Measurements from ENCODE around the gene QRFP.

Gene QRFP

DNA sequence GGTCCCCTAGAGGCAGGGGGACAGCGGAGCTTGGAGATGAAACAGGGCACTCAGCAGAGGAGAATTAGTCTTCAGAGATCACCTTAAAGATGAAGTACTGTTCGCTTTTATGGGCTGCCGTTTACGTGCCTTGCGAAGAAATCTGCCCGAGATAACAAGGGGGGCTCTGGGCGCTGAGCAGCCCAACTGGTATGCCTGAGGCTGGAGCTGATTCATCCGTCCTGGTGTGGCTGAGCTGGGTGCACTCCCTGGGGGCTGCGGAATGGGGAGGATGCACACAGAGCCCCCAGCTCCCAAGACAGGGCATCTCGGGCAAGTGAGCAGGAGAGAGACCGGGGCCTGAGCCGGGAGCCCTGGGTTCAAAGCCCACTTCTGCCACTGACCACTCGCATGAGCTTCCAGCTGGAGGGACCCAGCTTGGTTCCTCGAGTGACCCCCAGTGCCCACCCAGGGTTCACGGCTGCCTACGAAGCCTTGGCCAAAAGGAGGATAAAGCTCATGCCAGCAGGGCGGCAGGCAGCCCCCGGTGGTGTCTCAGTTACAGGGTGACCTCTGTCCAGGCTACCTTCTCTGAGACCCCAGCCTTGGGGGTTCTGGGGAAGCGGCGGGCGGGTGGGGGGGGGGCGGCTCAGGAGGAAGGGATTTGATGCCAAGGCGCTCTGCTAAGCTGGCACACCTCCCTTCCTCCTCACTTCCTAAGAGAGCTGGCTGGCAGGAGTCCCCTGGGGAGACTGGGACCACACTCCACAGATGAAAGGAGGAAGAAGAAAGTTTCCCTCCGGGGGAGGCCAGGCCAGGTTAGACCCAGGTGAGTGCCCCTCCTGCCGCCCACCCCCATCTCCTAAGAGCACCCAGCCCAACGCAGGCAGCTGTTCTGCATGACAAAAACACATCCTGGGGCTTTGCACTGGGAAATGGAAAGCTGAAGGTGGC is 36.8 kb upstream of the QRFP start:
- DNase-seq, result no peak

DNA sequence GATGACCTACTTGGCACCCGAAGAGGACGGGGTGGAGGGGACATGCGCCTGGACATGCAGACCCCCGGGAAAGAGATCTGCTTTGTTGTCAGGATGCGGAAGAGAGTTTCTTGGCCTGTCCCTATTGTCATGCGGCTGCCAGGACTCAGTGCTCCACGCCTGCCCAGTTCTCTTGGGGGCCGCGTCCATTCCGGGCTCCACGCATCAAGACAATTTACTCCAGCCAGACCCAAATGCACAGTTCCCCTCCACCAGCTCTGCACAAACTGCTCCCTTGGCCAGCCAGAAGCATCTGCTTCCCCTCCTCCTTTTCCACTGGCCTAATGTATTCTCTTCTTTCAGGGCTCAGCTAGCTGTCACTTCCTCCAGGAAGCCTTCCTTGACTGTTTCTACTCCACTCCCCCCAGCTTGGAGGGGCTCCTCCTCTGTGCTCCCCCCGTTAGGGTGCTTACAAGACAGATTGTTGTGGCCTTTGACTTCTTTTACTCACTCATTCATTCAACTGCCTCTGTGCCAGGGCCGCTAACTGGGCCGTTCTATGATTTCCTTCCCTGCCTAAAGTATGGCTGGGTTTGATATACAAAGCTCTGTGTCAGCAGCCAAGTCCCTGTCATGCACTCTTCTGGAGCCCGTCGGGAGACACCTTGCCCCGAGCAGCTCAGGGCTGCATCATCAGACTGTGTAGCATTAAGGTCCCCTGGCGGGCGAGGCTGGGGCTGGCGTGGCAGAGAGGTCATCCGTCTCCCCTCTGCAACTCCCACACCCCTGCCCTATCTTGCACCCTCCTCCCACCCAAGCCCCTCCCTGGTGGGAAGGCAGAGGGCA is 35.9 kb upstream of the QRFP start:
- no peak for DNase-seq

DNA sequence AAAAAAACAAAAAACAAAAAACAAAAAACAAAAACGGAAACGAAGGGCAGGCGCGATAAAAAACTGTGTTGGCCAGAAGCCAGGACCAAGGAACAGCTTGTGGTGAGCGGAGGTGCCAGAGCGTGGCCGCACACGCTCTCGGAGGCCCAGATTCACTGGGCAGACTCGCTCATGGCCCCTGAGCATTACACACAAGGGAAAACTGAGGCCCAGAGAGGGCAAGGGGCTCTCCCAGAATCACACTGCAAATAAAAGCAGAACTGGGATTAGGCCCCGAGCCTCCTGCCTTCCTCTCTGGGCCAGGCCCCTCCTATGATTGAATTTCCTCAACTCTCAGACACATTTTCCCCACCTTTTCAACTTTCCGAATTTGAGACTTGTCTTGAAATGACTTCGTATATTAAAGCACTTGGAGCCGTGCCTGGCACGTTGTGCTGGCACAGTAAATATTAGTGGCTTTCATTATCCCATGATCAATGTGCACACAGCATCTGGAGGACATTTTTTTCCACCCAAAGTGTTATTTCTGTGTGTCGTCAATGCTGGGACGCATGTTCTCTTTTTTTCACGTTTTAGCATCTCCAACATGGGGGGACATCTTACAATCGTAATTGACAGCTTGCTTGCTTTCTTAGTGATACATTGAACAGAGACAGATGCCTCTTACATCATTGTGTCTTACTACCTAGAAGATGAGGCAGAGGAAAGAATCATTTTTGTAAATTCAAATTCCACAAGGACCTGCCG is 35.1 kb upstream of the QRFP start:
- DNase-seq, result no peak

DNA sequence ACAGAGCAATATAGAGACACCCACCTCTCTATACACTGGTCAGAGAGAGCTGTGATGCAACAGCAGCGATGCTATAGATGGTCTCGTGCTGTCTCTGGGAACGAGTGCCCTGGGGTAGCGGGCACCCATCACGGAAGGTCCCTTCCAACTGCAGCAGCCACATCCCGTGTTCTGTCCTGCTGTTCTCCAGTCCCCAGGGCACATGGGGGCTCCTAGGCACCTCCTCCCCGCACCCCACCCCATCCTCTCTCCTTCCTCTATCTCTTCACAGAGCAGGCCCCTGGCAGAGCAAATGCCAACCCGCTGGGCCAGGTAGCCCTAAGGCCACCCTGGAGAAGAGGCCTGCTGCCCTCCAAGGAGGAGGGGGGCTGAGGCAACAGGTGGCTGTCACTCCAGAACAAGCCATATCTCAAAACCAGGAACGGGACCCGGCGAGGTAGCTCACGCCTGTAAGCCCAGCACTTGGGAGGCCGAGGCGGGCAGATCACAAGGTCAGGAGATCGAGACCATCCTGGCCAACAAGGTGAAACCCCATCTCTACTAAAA is 34.3 kb upstream of the QRFP start:
- DNase-seq, result no peak

DNA sequence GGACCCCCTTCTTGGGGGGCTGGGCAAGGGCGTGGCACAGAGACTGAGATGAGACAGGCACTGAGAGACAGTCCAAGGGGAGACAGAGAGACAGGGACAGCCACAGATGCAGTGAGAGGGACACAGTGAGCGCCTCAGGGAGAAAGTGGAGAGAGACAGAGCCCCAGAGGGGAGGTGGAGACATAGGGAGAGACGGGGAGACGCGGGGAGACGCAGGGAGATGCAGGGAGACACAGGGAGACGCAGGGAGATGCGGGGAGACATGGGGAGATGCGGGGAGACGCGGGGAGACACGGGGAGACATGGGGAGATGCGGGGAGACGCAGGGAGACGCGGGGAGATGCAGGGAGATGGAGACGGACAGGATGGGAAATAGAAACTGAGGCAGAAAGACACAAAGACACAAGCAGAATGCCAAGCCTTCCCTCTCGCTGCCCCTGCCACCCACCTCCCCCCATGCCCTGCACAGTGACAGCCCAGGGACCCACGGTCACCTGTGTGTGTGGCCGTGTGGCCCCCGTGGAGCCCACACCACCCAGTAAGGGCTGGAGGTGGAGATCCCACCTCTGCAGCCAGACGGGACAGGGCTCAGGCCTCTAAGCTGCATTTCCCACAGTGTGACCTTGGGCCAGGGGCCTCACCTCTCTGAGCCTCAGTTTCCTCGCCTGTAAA is 33.7 kb upstream of the QRFP start:
- DNase-seq, result no peak

DNA sequence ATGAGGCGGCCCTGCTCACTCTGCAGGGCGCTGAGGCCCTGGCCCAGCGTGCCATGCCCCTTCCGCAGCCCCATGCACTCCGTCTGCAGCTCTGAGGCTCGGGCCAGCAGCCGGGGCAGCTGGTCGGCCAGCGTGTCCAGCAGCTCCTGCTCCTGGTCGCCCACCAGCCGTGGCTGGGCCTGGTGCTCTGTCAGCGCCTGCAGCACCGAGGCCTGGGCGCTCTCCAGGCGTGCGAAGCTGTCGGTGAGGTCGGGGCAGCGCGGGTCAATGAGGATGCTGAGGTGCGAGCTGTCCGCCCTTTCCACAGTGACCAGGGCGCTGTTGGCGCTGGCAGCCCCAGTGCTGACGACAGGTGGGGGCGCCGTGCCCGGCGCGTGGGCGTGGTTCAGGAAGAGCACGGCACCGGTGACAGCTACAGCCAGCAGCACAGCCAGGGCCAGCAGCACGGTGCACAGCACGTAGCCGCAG is 33.0 kb upstream of the QRFP start:
- no peak for DNase-seq

- DNase-seq, result peak; percentile 72 to 83
These were observed 31.6 kb upstream of the QRFP start for GRCh38 chr9:130927995-130928900.

GRCh38 chr9:130927338-130927737 is 30.7 kb upstream of the QRFP start:
- peak in 1 of 2 experiments; percentile 14 for DNase-seq

DNA sequence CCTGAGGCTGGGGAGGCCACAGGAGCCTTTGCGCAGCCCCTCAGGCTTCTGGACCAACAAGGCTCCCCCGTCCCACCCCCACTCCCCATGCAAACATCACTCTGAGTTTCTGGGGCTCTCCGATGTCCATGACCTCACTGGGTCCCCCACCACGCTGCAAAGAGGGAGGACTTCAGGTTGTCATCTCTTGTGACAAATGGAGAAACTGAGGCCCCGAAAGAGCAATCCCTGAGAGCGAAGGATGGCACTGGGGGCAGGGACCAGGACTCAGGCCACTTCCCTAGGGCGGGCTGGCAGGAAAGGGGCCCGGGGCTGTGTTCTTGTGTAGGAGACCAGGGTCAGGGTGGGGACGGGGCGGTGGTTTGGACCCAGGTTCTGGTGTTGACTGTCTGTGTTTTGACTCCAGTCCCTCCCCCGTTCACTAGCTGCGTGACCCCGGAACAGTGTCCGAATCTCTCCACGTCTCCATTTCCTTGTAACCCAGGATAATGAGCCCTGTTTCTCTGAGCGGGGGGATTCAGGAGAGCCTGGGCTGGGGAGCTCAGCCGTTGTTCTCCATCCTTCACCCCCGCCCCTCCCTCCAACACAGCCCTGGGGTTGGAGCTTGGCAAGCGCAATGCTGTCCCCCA is 28.6 kb upstream of the QRFP start:
- DNase-seq, result no peak

DNA sequence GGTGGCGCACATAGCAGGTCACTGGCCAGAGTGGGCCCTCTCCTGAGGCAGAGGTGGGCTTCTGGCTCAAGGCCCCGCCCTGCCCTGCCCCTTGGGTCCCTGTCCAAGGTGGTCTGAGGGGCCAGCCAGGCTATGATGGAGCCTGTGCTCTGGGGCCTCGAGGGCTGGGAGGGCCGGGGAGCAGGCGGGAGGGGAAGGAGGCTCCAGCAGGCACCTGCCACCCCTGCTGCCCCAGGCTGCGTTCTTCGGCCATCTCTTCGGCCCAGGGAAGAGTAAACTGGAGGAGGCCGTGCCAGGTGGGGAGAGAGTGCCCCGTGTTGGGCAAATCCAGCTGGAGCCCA is 27.8 kb upstream of the QRFP start:
- DNase-seq, result no peak

DNA sequence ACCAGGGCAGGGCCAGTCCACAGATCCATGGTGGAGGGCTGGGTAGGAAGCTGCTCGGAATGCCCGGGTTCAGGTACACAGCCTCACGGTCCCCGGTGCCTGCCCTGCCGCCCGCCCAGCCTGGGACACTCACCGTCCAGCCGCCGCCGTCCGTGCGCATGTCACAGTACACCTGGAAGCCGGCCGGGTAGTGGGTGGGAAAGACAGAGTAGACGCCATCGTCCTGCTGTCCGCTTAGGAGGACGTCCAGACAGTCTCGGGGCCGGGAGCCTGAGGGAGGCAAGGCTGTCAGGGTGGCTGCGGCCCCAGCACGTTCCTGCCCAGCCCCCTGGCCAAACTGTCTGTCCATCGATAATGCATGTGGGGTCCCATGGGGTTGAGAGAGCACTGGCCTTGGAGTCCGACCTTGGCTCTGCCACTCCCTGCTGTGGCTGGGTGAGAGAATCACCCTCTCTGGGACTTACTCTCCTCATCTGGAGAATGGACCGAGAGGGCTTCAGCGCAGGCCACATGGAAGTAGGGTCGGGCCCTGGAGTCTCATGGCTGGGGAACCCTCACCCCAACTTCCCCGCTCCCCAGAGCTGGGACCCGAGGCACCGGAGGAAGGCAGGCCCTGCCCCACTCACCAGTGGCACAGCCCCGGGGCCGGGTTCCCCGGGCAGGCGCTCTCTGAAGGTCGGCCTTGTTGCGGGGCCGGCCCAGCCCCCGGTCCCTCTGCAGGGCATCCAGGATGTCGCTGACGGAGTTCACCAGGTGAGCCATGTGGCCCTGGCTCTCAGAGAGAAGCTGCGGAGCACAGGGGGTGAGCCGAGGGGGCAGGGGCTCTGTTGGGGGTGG is 27.2 kb upstream of the QRFP start:
- no peak for DNase-seq

DNA sequence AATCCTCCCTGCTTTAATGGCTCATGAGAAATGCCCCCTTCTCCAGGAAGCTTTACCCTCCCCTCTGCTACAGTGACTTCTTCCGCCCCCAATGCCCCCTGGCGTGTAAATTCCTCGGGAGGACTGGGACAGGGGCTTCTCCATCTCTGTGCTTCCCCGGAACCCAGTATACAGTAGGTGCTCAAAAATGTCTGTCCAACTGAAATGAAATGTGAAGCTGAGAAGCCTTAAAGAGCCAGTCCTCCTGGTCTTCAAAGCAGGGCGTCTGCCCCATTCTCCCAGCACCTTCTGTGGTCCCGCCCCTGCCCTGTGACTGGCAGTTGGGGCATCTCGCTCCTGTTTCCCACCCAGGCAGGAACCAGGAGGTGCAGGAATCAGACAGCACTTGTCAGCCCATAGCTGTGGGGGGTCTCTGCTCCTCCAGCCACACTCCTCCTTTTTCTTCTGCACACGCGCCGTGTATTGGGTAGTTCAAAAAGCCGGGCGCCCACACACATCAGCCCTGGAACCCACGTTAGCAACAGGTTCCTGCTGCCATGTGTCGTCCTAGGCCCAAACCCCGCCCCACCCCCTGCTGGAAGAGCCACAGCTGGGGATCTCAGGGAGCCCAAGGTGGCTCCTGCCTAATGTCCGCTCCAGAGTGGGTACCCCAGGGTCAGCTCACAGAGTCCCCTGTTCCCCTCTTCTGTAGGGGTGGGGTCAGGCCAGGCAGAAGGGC is 26.4 kb upstream of the QRFP start:
- no peak for DNase-seq

DNA sequence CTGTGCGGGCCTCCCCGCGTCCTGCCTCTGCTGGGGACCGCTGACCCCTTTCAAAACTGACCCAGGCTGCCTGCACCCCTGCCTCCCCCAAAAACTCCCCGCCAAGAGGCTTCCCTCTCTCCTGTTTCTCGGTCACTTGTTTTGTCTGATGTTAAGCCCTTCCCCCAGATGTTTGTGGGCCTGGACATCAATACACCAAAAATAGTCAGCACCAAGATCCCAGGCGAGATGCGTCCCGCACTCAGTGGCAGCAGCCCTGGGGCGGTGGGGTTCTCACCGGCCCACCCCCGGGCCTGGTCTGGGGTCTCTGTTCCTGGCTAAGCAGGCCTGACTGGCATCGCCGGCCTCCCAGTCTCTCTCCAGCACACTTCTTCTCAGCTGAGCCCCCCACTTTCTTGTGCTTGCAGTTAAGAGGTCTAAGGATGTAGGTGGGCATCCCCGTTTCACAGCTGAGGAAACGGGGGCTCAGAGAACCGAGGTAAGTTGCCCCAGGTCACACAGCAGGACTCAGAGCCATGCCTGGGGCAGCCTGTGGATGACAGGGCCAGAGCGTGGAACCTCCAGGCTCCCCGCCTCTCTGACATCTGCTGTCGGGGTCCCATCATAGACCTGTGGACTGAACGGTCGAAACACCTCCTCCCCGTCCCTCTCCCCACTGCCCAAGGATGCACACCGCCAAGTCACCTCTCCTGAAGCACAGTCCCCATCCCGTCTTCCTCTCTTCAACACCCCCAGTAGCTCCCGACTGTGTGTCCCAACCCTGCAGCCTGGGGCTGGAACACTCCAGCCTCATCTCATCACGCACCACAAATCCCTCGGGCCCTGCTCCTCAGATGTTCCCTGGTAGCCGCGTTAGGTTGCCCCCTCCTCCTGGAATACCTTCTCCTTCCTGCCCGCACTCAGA is 25.6 kb upstream of the QRFP start:
- DNase-seq, result no peak

GRCh38 chr9:130921300-130921988 is 24.8 kb upstream of the QRFP start:
- DNase-seq, result no peak

DNA sequence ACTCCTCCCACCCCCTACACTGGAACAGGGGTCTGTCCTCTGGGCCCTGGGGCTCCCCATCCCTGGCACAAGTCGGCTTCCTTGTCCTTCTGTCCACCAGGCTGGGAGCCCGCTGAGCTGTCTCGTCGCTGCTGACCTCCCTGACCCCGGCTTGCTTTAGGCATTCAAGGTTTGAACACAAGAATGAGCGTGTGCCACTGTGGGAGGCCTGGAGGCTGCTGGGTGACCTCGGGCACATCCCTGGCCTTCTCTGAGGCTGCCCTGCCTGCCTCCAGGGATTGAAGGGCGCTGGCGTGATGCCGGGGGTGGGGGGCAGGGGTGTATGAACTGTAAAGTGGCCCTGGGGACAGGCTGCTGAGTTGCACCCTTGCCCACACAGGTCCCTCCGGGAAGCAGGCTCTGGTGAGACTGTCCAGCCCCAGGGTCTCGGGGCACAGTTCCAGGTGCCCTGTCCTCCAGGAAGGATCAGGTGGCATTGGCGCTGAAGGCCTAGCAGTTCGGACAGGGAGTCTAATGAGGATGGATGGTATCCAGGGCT is 24.2 kb upstream of the QRFP start:
- no peak for DNase-seq

DNA sequence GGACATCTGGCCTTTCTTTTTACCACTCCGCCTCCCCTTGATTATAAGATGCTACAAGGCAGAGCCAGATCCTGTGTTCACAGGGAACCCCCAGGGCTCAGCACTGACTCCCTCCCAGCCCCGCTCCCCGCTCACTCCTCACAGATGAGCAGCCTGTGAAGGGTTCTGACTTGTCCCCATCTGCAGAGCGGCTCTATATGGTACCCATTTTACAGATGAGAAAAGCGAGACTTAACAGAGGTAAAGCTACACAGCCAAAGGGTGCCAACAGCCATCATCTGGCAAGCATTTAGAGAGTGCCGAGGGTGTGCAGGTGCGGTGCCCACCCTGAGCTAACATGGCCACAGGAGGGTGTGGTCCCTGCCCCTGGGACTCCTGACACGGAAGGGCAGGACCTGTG is 23.6 kb upstream of the QRFP start:
- no peak for DNase-seq

DNA sequence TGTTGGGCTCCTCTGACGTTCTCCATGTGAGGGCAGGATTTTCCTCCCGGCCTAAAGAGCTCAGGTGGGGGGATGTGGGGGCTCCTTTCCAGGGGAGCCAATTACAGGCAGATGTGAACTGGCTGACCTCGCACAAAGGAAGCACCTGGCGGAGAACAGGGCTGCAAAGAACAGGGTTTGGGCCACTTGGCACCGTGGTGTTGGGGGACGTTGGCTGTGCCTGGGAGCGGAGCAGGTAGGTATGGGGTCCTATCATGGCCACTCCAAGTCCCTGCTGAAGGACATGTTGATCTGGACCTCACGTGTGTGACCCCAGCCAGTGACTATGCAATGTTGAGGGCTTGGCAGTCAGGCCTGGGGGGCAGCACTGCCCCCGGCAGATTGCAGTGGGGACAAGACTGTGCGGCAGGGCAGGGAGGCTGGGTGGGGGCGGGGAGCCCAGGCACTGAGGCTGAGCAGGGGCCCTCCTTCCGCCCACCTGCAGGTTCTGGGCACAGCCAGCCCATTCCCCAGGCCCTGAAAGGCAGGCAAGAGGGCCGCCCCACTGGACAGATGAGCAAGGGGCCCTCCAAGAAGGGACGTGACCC is 23.0 kb upstream of the QRFP start:
- no peak for DNase-seq

Data from NCI-H2081 (cell line).